HG03460 (cell line): Measurements from ENCODE around the gene ARHGAP4.

Experiments
- ATAC-seq: cut with Tn5 transposase; IDR thresholded peaks from one replicate; pipeline ENCODE4 v1.9.1; 2021; ENCODE audit not compliant: unreplicated experiment

ARHGAP4 gene

GRCh38 chrX:153964105-153964504, 38.0 kb upstream of the ARHGAP4 start:
- no peak for ATAC-seq

- no peak for ATAC-seq
Observed at GRCh38 chrX:153963546-153963945, 37.5 kb upstream of the ARHGAP4 start.

- no peak for ATAC-seq
Observed at GRCh38 chrX:153961292-153961691, 35.2 kb upstream of the ARHGAP4 start.

- ATAC-seq: no peak
Observed at GRCh38 chrX:153960786-153961185, 34.7 kb upstream of the ARHGAP4 start.

- ATAC-seq: no peak
Observed at GRCh38 chrX:153960077-153960476, 34.0 kb upstream of the ARHGAP4 start.

- no peak for ATAC-seq
Observed at GRCh38 chrX:153959649-153960048, 33.6 kb upstream of the ARHGAP4 start.

- no peak for ATAC-seq
Observed at GRCh38 chrX:153958605-153959004, 32.5 kb upstream of the ARHGAP4 start.

- no peak for ATAC-seq
Observed at GRCh38 chrX:153957224-153957623, 31.2 kb upstream of the ARHGAP4 start.

- no peak for ATAC-seq
Observed at GRCh38 chrX:153956044-153956907, 30.2 kb upstream of the ARHGAP4 start.

- ATAC-seq: no peak
Observed at GRCh38 chrX:153955228-153955732, 29.2 kb upstream of the ARHGAP4 start.

GRCh38 chrX:153954558-153955227, 28.6 kb upstream of the ARHGAP4 start:
- ATAC-seq: no peak

- ATAC-seq: no peak
Observed at GRCh38 chrX:153953892-153954557, 28.0 kb upstream of the ARHGAP4 start.

- ATAC-seq: no peak
Observed at GRCh38 chrX:153953342-153953830, 27.3 kb upstream of the ARHGAP4 start.

- ATAC-seq: no peak
Observed at GRCh38 chrX:153952373-153953026, 26.4 kb upstream of the ARHGAP4 start.

- ATAC-seq: no peak
Observed at GRCh38 chrX:153951683-153952372, 25.8 kb upstream of the ARHGAP4 start.

GRCh38 chrX:153950127-153950526, 24.1 kb upstream of the ARHGAP4 start:
- ATAC-seq: no peak

- no peak for ATAC-seq
Observed at GRCh38 chrX:153948847-153949805, 23.1 kb upstream of the ARHGAP4 start.

GRCh38 chrX:153948002-153948466, 22.0 kb upstream of the ARHGAP4 start:
- ATAC-seq: no peak
